Lower leg skin (tissue), 3 donors: ENCODE results near the gene RNLS.

ENCODE experiments used
- CTCF ChIP-seq, 3 donors: fragments of 450-650 bp; IDR thresholded peaks; one replicate each; pipeline ENCODE4 v1.5.1; 2016; ENCODE audit warnings: antibody characterized with exemption in 3 of 3, mild to moderate bottlenecking in 3 of 3, moderate library complexity in 2 of 3
- POLR2A ChIP-seq, 2 donors: fragments of 450-650 bp; IDR thresholded peaks; one replicate each; pipeline ENCODE4 v1.6.1; 2016 to 2017; ENCODE audit warnings: antibody characterized with exemption in 2 of 2, mild to moderate bottlenecking in 1 of 2, moderate library complexity in 1 of 2

DNA sequence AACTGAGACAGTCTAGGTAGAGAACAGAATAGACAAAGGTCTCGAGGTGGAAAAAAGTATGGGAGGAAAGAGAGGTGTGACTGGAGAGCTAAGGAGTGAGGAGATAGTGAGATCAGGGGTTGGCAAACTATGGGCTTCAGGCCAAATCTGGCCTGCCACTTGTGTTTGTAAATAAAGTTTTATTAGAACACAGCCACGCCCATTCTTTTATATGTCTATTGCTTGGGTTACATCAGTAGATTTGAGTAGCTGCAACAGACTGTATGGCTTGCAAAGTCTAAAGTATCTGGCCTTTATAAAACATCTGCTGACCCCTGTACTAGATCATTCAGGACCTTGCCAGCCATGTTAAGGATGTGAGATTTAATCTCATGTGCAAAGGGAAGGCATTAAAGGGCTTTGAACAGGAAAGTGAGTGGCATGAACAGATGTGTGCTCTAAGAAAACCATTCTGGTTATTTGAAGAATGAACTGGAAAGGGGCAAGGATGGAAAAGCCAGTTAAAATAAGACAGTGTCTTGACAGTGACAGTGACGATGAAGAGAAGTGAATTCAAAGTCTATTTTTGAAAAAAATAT is 240.3 kb downstream of the RNLS start:
- no peak for TF ChIP-seq POLR2A (IDR thresholded peaks at IDR 0.05)
- no peak for TF ChIP-seq CTCF (IDR thresholded peaks at IDR 0.05)
